GM10847 (cell line): Measurements from ENCODE around the gene PRSS56.

Experiments used
- POLR2A ChIP-seq: IDR thresholded peaks from 2 replicates; pipeline ENCODE4 v1.6.1; 2011; ENCODE audit not compliant: insufficient read length; ENCODE audit errors: extremely low read depth

PRSS56 gene

GRCh38 chr2:232526372-232526941, 6.3 kb downstream of the PRSS56 start:
- no peak for TF ChIP-seq POLR2A

DNA sequence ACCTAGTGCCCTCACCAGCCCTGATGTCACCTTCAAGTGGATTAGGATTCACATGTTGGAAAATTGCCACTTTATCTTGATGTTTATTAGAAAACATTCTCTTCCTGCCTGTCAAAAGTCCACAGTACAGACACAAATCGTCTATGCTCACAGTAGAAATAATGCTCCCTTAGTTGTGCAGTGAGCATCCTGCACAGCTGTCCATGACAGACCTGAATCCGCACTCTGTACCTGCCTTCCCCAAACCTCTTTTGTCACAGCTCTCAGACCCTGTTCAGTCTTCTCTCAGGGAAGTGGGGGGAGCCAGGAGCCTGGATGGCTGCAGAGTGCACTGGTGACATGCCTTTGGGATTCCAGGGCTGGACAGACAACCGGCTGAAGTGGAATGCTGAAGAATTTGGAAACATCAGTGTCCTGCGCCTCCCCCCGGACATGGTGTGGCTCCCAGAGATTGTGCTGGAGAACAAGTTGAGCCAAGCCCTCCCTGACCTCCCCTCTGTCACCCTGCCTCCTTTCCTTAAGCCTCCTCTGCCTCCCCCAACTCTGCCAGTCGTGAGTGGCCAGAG, 7.8 kb downstream of the PRSS56 start:
- TF ChIP-seq POLR2A: no peak

DNA sequence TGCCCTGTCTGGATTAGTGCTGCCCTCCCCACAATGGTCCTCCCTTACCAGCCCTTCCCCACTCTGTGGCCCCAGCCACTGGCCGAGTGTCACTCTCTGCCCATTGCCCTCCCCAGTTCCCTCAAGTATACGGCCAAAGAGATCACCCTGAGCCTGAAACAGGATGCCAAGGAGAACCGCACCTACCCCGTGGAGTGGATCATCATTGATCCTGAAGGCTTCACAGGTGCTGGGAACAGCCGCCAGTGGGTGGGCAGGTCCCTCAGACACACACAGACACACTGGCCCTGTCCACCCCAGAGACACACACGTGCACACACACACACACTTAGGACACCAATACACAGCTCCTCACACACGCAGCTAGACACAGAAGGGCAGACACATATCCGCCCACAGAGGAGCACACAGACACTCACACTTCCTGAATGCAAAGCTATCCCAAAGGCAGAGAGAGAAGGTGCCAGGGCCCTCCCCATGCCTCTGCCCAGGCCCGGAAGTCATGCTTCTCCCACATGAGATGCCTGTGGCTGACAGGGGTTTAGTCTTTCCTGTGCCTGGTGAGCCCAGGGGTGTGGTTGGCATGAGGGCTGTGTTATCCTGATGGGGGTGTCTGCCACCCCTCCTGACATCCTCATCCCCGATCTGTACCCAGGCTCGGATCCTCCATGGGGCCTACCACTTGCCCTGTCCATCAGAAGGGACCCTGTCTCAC, 8.7 kb downstream of the PRSS56 start:
- TF ChIP-seq POLR2A: no peak

- no peak for TF ChIP-seq POLR2A
Measured at GRCh38 chr2:232529806-232530547, 9.8 kb downstream of the PRSS56 start.

DNA sequence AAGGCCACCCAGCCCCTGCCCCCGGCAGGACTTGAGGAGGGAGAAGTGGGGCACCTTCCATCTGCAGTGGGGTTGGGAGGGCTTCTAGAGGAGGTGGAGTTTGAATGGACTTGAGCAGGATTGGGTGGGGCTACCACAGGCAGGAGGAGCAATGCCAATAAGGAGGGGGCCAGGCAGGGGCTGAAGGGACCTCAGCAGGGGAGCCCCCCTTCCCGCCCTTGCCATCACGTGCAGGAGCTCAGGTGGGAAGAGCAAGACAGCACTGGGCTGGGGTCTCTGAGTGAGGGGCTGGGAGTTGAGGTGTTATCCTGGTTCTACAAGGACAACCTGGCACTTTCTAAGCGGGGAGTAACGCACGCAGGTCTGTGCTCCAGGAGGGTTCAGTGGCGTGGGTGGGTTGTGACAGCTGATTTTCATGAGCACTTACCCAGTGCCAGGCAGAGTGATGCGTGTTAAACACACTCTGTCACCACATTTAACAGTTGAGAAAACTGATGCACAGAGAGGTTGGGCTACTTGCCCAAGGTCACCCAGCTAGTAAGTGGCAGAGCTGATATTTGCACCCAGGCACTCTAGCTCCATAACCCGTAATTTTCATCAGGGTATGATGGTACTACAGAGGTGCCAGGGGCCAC, 10.6 kb downstream of the PRSS56 start:
- TF ChIP-seq POLR2A: no peak

DNA sequence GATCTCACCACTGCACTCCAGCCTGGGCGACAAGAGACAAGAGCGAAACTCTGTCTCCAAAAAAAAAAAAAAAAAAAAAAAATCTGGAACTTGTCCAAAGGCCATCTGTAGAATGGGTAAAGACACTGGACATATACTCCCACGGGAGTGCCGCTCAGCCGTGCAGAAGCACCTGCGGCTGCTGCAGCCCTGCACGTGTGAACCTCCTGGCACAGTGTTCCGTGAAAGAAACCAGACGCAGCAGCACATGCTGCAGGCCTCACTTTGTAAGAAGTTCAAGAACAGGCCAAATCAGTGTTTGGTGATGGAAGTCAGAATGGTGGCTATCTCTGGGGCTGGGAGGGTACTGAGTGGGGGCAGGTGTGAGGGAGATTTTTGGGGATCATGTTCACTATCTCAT, 12.2 kb downstream of the PRSS56 start:
- no peak for TF ChIP-seq POLR2A

- no peak for TF ChIP-seq POLR2A
Measured at GRCh38 chr2:232533944-232534710, 13.9 kb downstream of the PRSS56 start.

DNA sequence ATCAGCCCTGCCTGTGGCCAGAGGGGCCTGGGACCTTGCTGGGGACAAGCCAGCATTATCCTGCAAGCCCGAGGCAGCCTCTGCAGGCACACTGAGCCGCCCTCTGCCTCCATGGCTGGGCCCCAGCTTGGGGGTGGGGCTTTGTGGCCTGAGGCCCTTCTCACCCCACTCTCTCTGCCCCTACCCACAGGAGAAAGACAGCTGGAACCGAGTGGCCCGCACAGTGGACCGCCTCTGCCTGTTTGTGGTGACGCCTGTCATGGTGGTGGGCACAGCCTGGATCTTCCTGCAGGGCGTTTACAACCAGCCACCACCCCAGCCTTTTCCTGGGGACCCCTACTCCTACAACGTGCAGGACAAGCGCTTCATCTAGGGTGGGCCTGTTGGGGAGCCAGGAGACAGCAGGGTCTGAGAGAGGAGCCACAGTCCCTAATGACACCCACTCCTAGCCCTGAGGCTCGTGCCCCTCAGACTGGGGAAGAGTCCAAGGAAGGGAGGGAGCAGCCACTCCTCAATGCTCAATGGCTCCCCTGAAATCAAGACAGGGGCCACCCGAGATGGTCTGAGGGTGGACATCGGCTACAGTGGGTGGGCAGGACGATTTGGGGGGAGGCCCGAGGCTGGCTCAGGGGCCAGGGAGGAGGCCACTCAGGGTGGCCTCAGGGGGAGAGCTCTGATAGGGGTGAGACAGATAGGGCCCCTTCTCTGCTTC, 14.9 kb downstream of the PRSS56 start:
- no peak for TF ChIP-seq POLR2A

DNA sequence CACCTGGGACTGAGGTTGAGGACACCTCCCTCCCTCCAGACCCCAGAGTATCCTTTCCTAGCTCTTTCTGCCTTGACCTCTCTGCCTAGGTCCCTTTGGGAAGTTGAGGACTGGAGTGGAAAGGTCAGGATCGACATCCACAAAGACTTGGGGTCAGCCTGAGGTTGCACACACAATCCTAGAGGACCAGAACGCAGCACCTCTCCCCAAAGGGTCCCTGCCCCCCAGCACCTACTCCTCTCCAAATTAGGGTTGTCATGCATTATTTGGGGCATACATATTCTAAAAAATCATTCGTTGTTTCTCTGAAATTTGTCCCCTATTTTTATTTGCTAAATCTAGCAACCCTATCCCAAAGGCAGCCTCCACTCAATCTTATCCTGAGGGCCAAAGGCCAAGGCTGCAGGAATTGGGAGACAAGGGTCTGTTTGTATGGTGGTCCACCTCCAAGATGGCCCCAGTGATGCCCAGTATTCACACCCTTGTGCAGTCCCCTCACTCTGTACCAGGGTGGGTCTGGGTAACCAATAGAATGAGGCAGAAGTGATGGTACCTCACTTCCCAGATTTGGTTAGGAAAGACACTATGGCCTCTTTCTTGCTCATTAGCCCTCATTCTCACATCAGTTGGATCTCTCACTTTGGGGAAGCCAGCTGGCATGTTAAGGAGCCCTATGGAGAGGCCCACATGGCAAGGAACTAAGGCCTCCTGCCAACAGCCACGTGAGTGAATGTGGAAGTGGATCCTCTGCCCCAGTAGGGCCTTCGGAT, 15.8 kb downstream of the PRSS56 start:
- no peak for TF ChIP-seq POLR2A

DNA sequence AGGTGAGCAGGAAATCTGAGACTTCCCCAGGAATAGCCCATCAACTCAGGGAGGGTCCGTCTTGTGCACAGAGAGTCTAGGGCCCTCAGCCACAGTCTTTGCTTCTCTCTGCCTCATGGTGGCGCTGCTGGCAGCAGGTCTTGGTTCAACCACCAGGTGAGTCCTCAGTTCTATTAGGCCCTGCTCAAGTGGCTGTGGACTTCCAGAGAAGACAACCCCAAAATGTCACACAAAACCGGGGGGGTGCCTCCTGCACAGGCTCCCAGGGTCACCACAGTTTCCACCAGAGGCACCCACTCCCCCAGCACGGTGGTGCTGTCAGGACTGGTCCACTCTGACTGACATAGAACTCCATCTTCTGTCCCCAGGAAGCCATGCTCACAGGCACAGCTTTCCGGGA, 16.9 kb downstream of the PRSS56 start:
- TF ChIP-seq POLR2A: no peak

- TF ChIP-seq POLR2A: no peak
Measured at GRCh38 chr2:232537499-232537898, 17.3 kb downstream of the PRSS56 start.

- TF ChIP-seq POLR2A: no peak
Measured at GRCh38 chr2:232538671-232539070, 18.5 kb downstream of the PRSS56 start.
